ENCODE results near the gene BPTF.

DNA sequence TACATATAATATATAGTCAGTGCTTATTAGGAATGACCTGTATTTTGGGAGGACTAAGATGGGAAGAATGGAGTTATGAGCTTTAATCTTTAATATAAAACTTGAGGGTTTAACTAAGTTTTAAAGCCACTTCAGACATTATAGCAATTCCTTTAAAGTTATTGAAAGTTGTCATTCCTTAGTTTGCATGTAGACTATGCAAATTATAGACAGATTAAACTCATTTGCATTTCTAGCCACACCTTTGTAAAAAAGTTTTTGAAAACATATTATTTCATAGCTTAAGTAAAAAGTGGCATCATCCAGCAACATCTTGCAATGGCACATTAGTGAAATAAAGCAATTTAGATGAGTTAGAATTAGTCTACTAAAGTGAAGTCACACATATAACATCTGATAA, 121.2 kb downstream of the BPTF start:
- TF ChIP-seq SIX5 (IDR thresholded peaks at IDR 0.05; ENCODE audit: low read depth, low read length): no peak
- no peak for TF ChIP-seq POLR2AphosphoS5 (IDR thresholded peaks at IDR 0.05; ENCODE audit: low read depth, low read length)
